AG08396 (cell line): Measurements from ENCODE around the gene STXBP1.
"Not testable (repeated sequence)": the region's sequence is repeated elsewhere in the genome, so short reads cannot be mapped to it uniquely, and the experiment has no call there.

Experiments
- DNase-seq: peaks from one replicate; pipeline ENCODE4 v3.0.0; 2012; ENCODE audit warnings: low spot score, mixed read lengths

The STXBP1 gene

GRCh38 chr9:127621339-127621970 lies 9.4 kb downstream of the STXBP1 start:
- DNase-seq = not testable (repeated sequence)

- DNase-seq = no peak
These were observed 14.8 kb downstream of the STXBP1 start for GRCh38 chr9:127626752-127627493.

- DNase-seq = no peak
These were observed 15.4 kb downstream of the STXBP1 start for GRCh38 chr9:127627494-127627855.

- no peak for DNase-seq
These were observed 16.8 kb downstream of the STXBP1 start for GRCh38 chr9:127628758-127629467.

GRCh38 chr9:127629468-127630081 lies 17.5 kb downstream of the STXBP1 start:
- no peak for DNase-seq

- DNase-seq = no peak
These were observed 21.3 kb downstream of the STXBP1 start for GRCh38 chr9:127633216-127633862.

GRCh38 chr9:127634021-127634420 lies 21.9 kb downstream of the STXBP1 start:
- DNase-seq = no peak

- DNase-seq = no peak
These were observed 22.6 kb downstream of the STXBP1 start for GRCh38 chr9:127634698-127635097.

- DNase-seq = no peak
These were observed 23.2 kb downstream of the STXBP1 start for GRCh38 chr9:127635201-127635735.

GRCh38 chr9:127637322-127637847 lies 25.3 kb downstream of the STXBP1 start:
- peak; percentile 61 for DNase-seq

- no peak for DNase-seq
These were observed 28.9 kb downstream of the STXBP1 start for GRCh38 chr9:127640908-127641545.

- DNase-seq = no peak
These were observed 30.1 kb downstream of the STXBP1 start for GRCh38 chr9:127642082-127642740.

GRCh38 chr9:127644146-127644827 lies 32.2 kb downstream of the STXBP1 start:
- DNase-seq = no peak

GRCh38 chr9:127644943-127645342 lies 32.9 kb downstream of the STXBP1 start:
- DNase-seq = peak; percentile 39

GRCh38 chr9:127647451-127647850 lies 35.4 kb downstream of the STXBP1 start:
- DNase-seq = no peak

GRCh38 chr9:127650518-127650917 lies 38.4 kb downstream of the STXBP1 start:
- DNase-seq = no peak

- DNase-seq = no peak
These were observed 39.9 kb downstream of the STXBP1 start for GRCh38 chr9:127651697-127652610.

GRCh38 chr9:127652733-127653132 lies 40.7 kb downstream of the STXBP1 start:
- DNase-seq = no peak

- no peak for DNase-seq
These were observed 42.5 kb downstream of the STXBP1 start for GRCh38 chr9:127654619-127655018.
